Iris pigment epithelial cell (primary cell): Measurements from ENCODE around the gene FAM53A.

Source experiments
- DNase-seq: peaks from one replicate; pipeline ENCODE4 v3.0.0-alpha.2; 2011; ENCODE audit warnings: low read depth

The FAM53A gene

GRCh38 chr4:1660948-1661677, 23.0 kb downstream of the FAM53A start:
- DNase-seq = no peak

GRCh38 chr4:1659104-1660043, 24.7 kb downstream of the FAM53A start:
- no peak for DNase-seq

GRCh38 chr4:1658581-1658980, 25.5 kb downstream of the FAM53A start:
- DNase-seq = no peak

GRCh38 chr4:1658146-1658545, 26.0 kb downstream of the FAM53A start:
- no peak for DNase-seq

GRCh38 chr4:1656986-1657385, 27.1 kb downstream of the FAM53A start:
- no peak for DNase-seq

- no peak for DNase-seq
Measured at GRCh38 chr4:1656132-1656531, 28.0 kb downstream of the FAM53A start.

- DNase-seq = no peak
Measured at GRCh38 chr4:1655676-1656075, 28.4 kb downstream of the FAM53A start.

GRCh38 chr4:1655081-1655480, 29.0 kb downstream of the FAM53A start:
- DNase-seq = no peak

GRCh38 chr4:1654216-1654955, 29.7 kb downstream of the FAM53A start:
- no peak for DNase-seq

- no peak for DNase-seq
Measured at GRCh38 chr4:1653776-1654175, 30.3 kb downstream of the FAM53A start.

- DNase-seq = no peak
Measured at GRCh38 chr4:1652088-1652487, 32.0 kb downstream of the FAM53A start.

- DNase-seq = no peak
Measured at GRCh38 chr4:1651609-1652008, 32.5 kb downstream of the FAM53A start.

- DNase-seq = no peak
Measured at GRCh38 chr4:1648962-1649361, 35.2 kb downstream of the FAM53A start.

- DNase-seq = no peak
Measured at GRCh38 chr4:1647432-1647831, 36.7 kb downstream of the FAM53A start.

- no peak for DNase-seq
Measured at GRCh38 chr4:1646690-1647089, 37.4 kb downstream of the FAM53A start.

- DNase-seq = peak; percentile 58
Measured at GRCh38 chr4:1644891-1645657, 39.0 kb downstream of the FAM53A start.

GRCh38 chr4:1643971-1644735, 40.0 kb downstream of the FAM53A start:
- DNase-seq = no peak

- DNase-seq = no peak
Measured at GRCh38 chr4:1642196-1642951, 41.7 kb downstream of the FAM53A start.

- no peak for DNase-seq
Measured at GRCh38 chr4:1641671-1642070, 42.4 kb downstream of the FAM53A start.
